ENCODE data around the gene APBA2. TPM values are rescaled to one million over a fixed set of nuclear protein-coding genes. Genes with fewer than 3 reads are reported as not detected.
"Not testable (repeated sequence)": the region's sequence is repeated elsewhere in the genome, so short reads cannot be mapped to it uniquely, and the experiment has no call there.

The APBA2 gene
- total RNA-seq, 4 donors from 2014 or later: 5.4 to 15.3 (median 10.4) TPM

GRCh38 chr15:28854578-28854977 lies 31.2 kb upstream of the APBA2 start:
- WGBS: 73% methylated on average over 2 of the region's 2 CpGs
- intact Hi-C loops (cut with DNase I); H3K9me3 ChIP-seq: not testable (repeated sequence)

GRCh38 chr15:28861031-28861534 lies 24.7 kb upstream of the APBA2 start:
- TF ChIP-seq POLR2A (IDR thresholded peaks at IDR 0.05; ENCODE audit: low read depth) (no peak), EP300 (IDR thresholded peaks at IDR 0.05) (no peak), POLR2AphosphoS5 (IDR thresholded peaks at IDR 0.05) (no peak), CTCF (IDR thresholded peaks at IDR 0.05) (no peak)
- no peak for DNase-seq (ENCODE audit: extremely low spot score)
- Histone ChIP-seq H3K4me1 (no peaks in the 10 kb centered on the region), H3K9me3 (no peaks in the 10 kb centered on the region), H3K27ac (replicated peaks in 1 of 4) (no peak overlapping the region), H3K4me3 (no peak overlapping the region), H3K36me3 (peaks cover 0 to 8% (median 2%) of the 10 kb centered on the region in 4 donors), H3K27me3 (no peaks in the 10 kb centered on the region)
- intact Hi-C loops (cut with DNase I): no loop called here
- WGBS: 78% methylated on average over 15 of the region's 16 CpGs

More at GRCh38 chr15:28854578-28854977, 31.2 kb upstream of the APBA2 start:
- H3K4me3 ChIP-seq; H3K27ac ChIP-seq (replicated peaks in 1 of 4); H3K36me3 ChIP-seq; H3K4me1 ChIP-seq; H3K27me3 ChIP-seq; DNase-seq (ENCODE audit: extremely low spot score): not testable (repeated sequence)

- DNase-seq (ENCODE audit: extremely low spot score); intact Hi-C loops (cut with DNase I); H3K9me3 ChIP-seq: not testable (repeated sequence)
Measured at GRCh38 chr15:28861589-28862293, 24.0 kb upstream of the APBA2 start.

GRCh38 chr15:28868744-28869345 lies 16.9 kb upstream of the APBA2 start:
- no peak for TF ChIP-seq CTCF (IDR thresholded peaks at IDR 0.05)
- Histone ChIP-seq H3K9me3 (peaks cover 0 to 3% (median 0%) of the 10 kb centered on the region in 4 donors), H3K36me3 (no peaks in the 10 kb centered on the region), H3K4me1 (no peaks in the 10 kb centered on the region), H3K4me3 (no peak overlapping the region), H3K27me3 (peaks cover 0 to 3% (median 0%) of the 10 kb centered on the region in 4 donors), H3K27ac (replicated peaks in 1 of 4) (no peak overlapping the region)
- 63% methylated on average over 7 of the region's 9 CpGs for WGBS
- DNase-seq (ENCODE audit: extremely low spot score): no peak
- intact Hi-C loops (cut with DNase I): no loop called here

More at GRCh38 chr15:28861589-28862293, 24.0 kb upstream of the APBA2 start:
- H3K4me1 ChIP-seq; H3K4me3 ChIP-seq; H3K27me3 ChIP-seq; H3K27ac ChIP-seq (replicated peaks in 1 of 4); H3K36me3 ChIP-seq: not testable (repeated sequence)
- 95% methylated on average over 11 of the region's 11 CpGs for WGBS

- WGBS: 93% methylated on average over 3 of the region's 3 CpGs
- Histone ChIP-seq H3K9me3 (peaks cover 0 to 3% (median 0%) of the 10 kb centered on the region in 4 donors), H3K4me3 (no peak overlapping the region), H3K4me1 (no peaks in the 10 kb centered on the region), H3K27ac (replicated peaks in 1 of 4) (no peak overlapping the region), H3K36me3 (no peaks in the 10 kb centered on the region), H3K27me3 (peaks cover 0 to 3% (median 0%) of the 10 kb centered on the region in 4 donors)
- TF ChIP-seq POLR2A (IDR thresholded peaks at IDR 0.05; ENCODE audit: low read depth) (no peak), POLR2AphosphoS5 (IDR thresholded peaks at IDR 0.05) (no peak), EP300 (IDR thresholded peaks at IDR 0.05) (no peak), CTCF (IDR thresholded peaks at IDR 0.05) (no peak)
- no peak for DNase-seq (ENCODE audit: extremely low spot score)
- intact Hi-C loops (cut with DNase I): no loop called here
Measured at GRCh38 chr15:28871168-28871567, 14.6 kb upstream of the APBA2 start.
